NCI-H510A (cell line): ENCODE results near the gene NFKB1.
"Not testable (repeated sequence)": the region's sequence is repeated elsewhere in the genome, so short reads cannot be mapped to it uniquely, and the experiment has no call there.

Experiments
- DNase-seq: peaks from one replicate; lab custom pipeline; 2025; lab: John Stamatoyannopoulos, UW

NFKB1 gene

GRCh38 chr4:102565696-102566095, 64.5 kb downstream of the NFKB1 start:
- no peak for DNase-seq

GRCh38 chr4:102566426-102566825, 65.3 kb downstream of the NFKB1 start:
- DNase-seq: no peak

GRCh38 chr4:102567427-102567826, 66.3 kb downstream of the NFKB1 start:
- DNase-seq: no peak

- no peak for DNase-seq
Measured at GRCh38 chr4:102569200-102569599, 68.0 kb downstream of the NFKB1 start.

GRCh38 chr4:102570211-102570610, 69.1 kb downstream of the NFKB1 start:
- not testable (repeated sequence) for DNase-seq

- no peak for DNase-seq
Measured at GRCh38 chr4:102572452-102572851, 71.3 kb downstream of the NFKB1 start.

- no peak for DNase-seq
Measured at GRCh38 chr4:102574317-102574716, 73.2 kb downstream of the NFKB1 start.

- no peak for DNase-seq
Measured at GRCh38 chr4:102575369-102576129, 74.4 kb downstream of the NFKB1 start.

- no peak for DNase-seq
Measured at GRCh38 chr4:102578270-102578669, 77.1 kb downstream of the NFKB1 start.

GRCh38 chr4:102578819-102579218, 77.7 kb downstream of the NFKB1 start:
- DNase-seq: no peak

GRCh38 chr4:102579794-102580462, 78.8 kb downstream of the NFKB1 start:
- DNase-seq: no peak

- DNase-seq: no peak
Measured at GRCh38 chr4:102580463-102580842, 79.3 kb downstream of the NFKB1 start.

- DNase-seq: no peak
Measured at GRCh38 chr4:102584091-102584490, 82.9 kb downstream of the NFKB1 start.

GRCh38 chr4:102585329-102585728, 84.2 kb downstream of the NFKB1 start:
- no peak for DNase-seq

- no peak for DNase-seq
Measured at GRCh38 chr4:102586002-102586643, 85.0 kb downstream of the NFKB1 start.

- DNase-seq: no peak
Measured at GRCh38 chr4:102586644-102587021, 85.5 kb downstream of the NFKB1 start.

- no peak for DNase-seq
Measured at GRCh38 chr4:102589743-102590142, 88.6 kb downstream of the NFKB1 start.

GRCh38 chr4:102592256-102592655, 91.1 kb downstream of the NFKB1 start:
- DNase-seq: no peak

- no peak for DNase-seq
Measured at GRCh38 chr4:102593147-102593546, 92.0 kb downstream of the NFKB1 start.

- no peak for DNase-seq
Measured at GRCh38 chr4:102594000-102594399, 92.8 kb downstream of the NFKB1 start.

- DNase-seq: no peak
Measured at GRCh38 chr4:102596532-102596931, 95.4 kb downstream of the NFKB1 start.

- no peak for DNase-seq
Measured at GRCh38 chr4:102598086-102598761, 97.1 kb downstream of the NFKB1 start.
